Measurements from ENCODE around the gene SRPK3. TPM values are rescaled to one million over a fixed set of nuclear protein-coding genes. Genes with fewer than 3 reads are reported as not detected.

The SRPK3 gene
- total RNA-seq, 1 donor from 2014 or later, result 1.1 TPM

DNA sequence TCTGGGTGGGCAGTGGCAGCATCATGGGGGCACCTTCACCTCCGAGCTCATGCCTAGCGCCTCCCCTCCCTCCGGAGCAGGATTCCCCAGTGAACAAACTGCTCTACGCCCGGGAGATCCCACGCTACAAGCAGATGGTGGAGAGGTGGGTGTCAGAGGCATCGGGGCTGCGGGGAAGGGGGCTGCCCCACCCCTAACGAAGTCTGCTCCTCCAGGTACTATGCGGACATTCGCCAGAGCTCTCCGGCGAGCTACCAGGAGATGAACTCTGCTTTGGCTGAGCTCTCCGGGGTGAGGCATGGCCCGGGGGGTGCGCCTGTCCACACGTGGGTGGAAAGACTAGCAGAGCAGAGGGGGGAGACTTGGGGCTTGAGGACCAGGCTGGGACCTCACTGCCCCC is 2.7 kb upstream of the SRPK3 start:
- intact Hi-C loops (cut with DNase I), result no loop called here
- no peak for ATAC-seq

DNA sequence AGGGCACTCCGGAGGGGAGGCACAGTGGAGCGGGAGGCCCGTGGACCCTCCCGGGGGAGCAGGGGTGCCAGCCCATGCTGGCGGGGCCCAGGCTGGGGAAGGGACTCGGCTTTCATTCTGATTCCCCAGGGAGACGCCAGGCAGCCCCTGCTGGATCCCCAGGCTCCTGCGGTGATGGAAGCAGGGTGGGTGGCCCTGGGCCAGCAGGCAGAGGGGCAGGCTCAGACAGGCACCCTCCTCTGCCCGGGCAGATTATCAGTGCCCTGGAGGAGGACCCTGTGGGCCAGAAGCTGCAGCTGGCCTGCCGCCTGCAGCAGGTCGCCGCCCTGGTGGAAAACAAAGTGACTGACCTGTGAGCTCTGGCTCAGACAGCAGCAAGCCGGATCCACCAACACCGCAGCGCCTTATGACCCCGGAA is 2.1 kb upstream of the SRPK3 start:
- DNase-seq (ENCODE audit: low spot score) (no peak), ATAC-seq (no peak)
- intact Hi-C loops (cut with DNase I), result no loop called here

More for the DNA sequence above, 2.7 kb upstream of the SRPK3 start:
- DNase-seq (ENCODE audit: low spot score), result no peak

DNA sequence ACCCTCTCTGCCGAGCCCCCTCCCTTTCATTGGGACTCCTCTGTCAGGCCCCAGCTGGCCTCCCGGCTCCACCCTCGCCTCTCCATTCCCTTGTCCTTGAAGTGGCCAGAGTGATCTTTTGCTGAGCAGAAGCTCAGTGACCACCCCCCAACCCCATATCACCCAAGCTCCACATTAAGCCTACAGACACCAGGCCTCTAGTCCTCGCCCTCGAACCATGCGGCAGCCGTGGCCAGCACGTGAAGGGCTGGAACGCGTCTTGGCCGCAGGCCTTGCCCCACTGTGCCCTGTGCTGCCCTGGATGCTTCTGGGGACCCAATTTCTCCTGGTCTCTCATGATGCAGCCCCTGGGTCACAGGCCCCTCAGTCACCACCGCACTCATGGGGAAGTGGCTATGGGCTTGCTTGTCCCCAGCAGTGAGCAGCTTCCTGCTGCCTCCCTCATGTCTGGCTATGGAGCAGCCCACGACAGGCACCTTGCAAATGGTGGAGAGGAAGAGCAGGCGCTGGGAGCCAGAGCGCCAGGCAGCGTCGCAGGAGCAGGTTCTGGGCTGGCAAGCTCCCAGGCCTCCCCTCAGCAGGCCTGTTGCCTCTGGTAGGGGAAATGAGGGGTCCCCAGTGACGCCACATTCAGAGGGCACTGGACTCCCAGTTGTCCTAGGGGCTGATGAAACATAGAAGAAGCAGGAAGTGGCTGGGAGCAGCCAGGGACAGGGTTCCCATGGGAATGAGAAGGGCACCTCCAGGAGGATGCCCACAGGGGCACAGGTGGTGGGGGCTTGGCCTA is 757 bp upstream of the SRPK3 start:
- DNase-seq (ENCODE audit: low spot score) (no peak), ATAC-seq (no peak)
- intact Hi-C loops (cut with DNase I), result loop anchor here (5.0 kb wide), 1 partner anchor 182 kb away; no protein-coding TSS in a partner anchor

DNA sequence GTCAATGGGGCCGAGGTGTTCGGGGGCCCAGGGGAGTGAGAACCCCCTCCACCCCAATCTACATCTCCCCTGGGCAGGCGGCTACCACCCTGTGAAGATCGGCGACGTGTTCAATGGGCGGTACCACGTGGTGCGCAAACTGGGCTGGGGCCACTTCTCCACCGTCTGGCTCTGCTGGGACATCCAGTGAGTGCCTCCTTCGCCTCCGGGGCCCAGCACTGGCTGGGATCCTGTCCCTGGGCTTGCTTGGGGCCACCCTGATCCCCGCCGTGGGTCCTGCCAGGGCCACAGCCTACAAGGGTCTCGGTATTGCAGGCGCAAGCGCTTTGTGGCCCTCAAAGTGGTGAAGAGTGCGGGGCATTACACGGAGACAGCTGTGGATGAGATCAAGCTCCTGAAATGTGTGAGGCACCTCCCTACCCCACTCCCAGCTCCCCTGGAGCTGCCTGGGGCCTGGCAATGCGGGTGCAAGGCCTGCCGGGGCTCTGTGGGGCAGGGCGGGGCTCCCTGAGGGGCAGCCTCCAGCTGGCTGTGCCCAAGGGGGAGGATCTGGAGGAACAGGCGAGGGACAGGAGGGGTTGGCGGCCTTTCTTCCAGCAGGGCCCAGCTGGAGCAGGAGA is 697 bp downstream of the SRPK3 start:
- intact Hi-C loops (cut with DNase I), result loop anchor here (5.0 kb wide), 1 partner anchor 181 kb away; no protein-coding TSS in a partner anchor
- ATAC-seq (peak; percentile 14), DNase-seq (ENCODE audit: low spot score) (no peak)

DNA sequence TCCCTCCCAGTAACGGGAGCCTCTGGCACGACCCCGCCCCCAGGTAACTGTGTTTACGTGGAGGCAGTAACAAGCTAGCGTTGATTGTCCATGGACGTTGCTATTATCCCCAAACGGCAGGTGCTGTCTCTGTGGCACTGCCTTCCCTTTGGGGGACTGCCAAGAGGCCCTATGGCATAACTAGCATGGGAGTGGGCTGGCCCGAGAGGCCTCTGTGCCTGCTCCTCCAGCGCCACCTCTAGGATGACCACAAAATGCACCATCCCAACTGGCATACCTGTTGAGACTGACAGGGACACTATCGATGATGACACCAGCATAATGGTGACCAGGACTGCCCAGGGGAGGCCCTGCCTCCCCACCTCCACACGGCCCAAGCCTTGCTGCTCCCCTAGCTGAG is 1.5 kb downstream of the SRPK3 start:
- ATAC-seq (no peak), DNase-seq (ENCODE audit: low spot score) (no peak)
- intact Hi-C loops (cut with DNase I), result loop anchor here (5.0 kb wide), 1 partner anchor 180 kb away; no protein-coding TSS in a partner anchor

DNA sequence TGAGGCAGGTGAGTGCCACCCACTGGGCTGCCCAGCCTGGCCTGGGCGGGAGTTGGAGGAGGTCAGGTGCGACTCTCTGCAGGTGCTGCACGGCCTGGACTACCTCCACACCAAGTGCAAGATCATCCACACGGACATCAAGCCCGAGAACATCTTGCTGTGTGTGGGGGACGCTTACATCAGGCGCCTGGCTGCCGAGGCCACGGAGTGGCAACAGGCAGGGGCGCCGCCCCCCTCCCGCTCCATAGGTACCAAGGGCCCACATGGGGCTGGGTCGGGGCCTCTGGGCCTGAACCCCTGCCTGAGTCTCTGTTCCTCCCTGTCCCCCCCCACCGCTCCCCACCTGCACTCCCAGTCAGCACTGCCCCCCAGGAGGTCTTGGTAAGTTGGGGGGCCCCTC is 2.0 kb downstream of the SRPK3 start:
- intact Hi-C loops (cut with DNase I), result loop anchor here (5.0 kb wide), 1 partner anchor 179 kb away; no protein-coding TSS in a partner anchor
- no peak for ATAC-seq
- DNase-seq (ENCODE audit: low spot score), result no peak

DNA sequence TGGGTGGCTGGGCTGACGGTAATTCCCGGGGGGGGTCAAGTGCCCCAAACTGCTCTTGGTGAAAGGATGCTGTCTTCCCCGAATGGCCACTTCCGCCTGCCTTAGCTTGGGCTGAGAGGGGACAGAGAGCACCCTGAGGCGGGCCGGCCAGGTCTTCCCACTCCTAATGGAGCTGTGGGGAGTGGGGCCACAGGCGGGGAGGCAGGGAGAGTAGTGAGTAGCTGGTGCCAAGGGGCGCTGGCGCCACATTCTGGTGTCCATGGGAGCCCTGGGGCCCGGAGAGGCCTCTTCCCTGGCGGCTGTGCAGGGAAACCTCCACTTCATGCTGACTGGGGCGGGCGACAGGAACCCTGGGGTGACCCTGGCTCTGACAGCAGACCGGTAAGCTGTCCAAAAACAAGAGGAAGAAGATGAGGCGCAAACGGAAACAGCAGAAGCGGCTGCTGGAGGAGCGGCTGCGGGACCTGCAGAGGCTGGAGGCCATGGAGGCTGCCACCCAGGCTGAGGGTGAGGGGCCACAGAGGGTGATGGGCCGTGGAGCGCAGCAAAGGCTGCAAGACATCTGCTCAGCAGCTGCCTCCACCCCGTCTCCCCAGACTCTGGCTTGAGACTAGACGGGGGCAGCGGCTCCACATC is 2.7 kb downstream of the SRPK3 start:
- no peak for ATAC-seq
- intact Hi-C loops (cut with DNase I), result loop anchor here (5.0 kb wide), 1 partner anchor 179 kb away; no protein-coding TSS in a partner anchor
- DNase-seq (ENCODE audit: low spot score), result no peak

DNA sequence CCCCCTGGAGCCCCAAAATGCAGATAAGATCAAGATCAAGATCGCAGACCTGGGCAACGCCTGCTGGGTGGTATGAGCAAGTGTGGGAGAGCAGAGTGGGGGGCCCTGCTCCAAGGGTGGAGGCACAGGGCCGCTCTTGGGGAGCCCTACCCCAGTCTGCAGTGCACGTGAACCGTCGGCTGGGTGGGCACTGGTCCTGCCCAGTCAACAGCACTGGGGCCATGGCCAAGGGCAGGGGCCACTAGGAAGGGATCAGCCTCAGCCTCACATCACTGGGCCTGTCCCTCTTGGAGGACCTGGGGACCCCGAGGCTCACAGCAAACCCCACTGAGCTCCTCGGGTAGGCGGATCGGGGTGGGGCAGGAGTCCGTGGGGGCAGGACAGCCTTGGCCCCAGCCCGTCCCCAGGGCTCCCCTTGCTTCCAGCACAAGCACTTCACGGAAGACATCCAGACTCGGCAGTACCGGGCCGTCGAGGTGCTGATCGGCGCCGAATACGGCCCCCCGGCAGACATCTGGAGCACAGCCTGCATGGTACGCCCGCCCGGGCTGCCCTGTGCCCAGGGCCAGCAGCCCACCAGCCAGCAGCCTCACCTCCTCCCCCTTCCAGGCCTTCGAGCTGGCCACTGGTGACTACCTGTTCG is 3.6 kb downstream of the SRPK3 start:
- DNase-seq (ENCODE audit: low spot score), result no peak
- intact Hi-C loops (cut with DNase I), result loop anchor here (5.0 kb wide), 1 partner anchor 178 kb away; no protein-coding TSS in a partner anchor
- ATAC-seq, result no peak

DNA sequence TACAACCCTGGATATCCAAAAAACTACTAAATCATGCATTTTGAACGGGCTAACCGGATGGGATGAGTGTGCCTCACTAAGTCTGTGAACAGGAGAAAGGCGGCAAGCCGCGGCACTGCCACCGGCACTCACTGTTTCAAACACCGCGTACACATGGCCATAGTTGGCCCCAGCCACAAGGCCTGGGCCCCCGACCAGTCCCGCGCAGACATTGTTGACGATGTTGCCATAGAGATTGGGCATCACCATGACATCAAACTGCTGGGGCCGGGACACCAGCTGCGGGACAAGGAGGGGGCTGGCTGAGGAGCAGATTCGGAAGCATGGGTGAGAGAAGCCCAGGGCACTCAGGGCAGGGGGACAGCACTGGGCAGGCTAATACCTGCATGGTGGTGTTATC is 5.8 kb downstream of the SRPK3 start:
- intact Hi-C loops (cut with DNase I), result no loop called here
- ATAC-seq, result no peak

DNA sequence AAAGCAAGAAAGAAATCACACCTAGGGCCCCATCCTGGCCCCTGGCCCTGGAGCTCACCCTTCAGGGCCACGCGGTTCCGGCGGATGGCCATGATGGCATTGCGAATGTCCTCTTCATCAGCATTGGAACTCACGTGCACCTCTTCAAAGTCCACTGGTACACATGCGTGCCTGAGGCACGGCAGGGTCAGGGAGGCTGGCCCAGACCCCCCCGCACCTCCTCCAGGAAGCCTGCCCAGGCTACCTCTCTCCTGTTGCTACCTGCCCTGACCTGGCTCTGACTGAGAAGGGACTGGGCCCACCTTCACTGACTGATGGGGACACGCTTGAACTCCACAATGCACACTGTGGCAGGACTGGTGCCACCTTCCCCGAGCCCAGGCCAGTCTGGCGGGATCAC is 8.8 kb downstream of the SRPK3 start:
- ATAC-seq (no peak), DNase-seq (ENCODE audit: low spot score) (no peak)
- intact Hi-C loops (cut with DNase I), result no loop called here

More for the DNA sequence above, 5.8 kb downstream of the SRPK3 start:
- no peak for DNase-seq (ENCODE audit: low spot score)

DNA sequence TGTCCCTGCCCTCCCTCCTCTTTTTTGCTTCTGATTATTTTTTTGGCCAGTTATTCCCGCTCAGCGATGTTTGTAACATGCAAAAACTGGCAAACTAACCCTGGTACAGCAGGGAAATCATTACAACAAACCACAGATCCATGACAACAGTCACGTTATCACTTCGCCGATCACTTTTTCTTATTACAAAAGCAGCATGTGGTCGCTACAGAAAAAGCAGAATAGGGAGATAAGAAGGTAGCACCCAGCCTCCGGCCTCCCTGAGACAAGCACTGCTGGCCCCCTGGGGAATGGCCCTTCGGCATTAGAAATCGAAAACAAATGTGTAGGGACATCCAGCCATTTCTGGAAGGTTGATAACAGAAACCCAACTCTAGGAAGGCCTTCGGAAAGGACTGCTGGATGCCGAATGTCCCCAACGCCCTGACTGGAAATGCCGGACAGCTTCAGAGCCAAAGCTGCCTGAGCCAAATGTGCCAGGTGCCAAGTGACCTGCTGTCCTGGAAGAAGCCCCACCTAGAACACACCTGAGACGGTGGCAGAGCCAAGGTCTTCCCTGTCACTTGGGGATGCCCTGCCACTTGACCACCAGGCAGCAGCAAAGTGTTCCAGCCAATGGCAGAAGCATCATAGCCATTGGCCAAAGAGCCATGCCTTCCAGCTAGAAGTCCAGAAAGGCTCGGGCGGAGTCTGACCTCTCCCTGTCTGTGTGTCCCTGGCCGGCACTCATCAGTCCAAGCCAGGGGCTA is 10.4 kb downstream of the SRPK3 start:
- intact Hi-C loops (cut with DNase I), result no loop called here
- ATAC-seq (no peak), DNase-seq (ENCODE audit: low spot score) (no peak)

DNA sequence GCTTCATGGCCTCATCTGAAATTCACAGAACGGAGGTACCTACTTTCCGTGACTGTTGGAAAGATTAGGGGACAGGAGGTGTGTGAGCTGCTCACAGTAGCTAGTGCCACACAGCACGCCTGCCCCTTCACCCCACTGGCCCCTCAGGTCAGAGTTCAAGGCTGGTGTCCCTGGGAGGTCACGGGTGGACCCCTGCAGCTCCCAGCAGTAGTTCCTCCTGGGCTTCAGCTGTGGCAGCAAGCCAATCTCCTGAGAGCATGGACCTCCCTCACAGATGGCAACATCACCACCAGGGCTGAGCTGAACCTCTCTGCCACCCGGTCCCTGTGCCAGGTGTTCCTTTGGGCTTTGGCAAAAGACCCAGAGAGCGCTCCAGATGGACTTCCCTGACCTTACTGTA is 11.5 kb downstream of the SRPK3 start:
- no peak for DNase-seq (ENCODE audit: low spot score)
- intact Hi-C loops (cut with DNase I), result no loop called here
- no peak for ATAC-seq

DNA sequence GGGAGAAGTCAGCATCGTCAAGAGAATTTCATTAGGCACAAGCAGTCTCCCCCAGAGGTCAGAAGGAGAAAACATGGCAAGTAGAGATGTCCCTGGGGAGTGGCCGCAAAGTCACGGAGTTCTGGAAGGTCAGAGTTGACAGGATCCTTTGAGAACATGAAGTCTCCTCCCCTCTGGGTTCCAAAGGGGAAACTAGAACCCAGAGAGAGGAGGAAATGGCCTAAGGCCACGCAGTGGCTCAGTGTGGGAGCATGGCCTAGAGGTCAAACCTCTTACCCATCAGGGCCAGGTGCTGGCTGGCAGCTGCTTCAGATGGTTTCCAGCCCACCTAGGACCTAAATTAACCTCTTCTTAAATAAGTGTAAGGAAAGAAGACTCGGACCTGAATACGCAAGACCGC is 12.4 kb downstream of the SRPK3 start:
- intact Hi-C loops (cut with DNase I), result no loop called here
- ATAC-seq (no peak), DNase-seq (ENCODE audit: low spot score) (no peak)

DNA sequence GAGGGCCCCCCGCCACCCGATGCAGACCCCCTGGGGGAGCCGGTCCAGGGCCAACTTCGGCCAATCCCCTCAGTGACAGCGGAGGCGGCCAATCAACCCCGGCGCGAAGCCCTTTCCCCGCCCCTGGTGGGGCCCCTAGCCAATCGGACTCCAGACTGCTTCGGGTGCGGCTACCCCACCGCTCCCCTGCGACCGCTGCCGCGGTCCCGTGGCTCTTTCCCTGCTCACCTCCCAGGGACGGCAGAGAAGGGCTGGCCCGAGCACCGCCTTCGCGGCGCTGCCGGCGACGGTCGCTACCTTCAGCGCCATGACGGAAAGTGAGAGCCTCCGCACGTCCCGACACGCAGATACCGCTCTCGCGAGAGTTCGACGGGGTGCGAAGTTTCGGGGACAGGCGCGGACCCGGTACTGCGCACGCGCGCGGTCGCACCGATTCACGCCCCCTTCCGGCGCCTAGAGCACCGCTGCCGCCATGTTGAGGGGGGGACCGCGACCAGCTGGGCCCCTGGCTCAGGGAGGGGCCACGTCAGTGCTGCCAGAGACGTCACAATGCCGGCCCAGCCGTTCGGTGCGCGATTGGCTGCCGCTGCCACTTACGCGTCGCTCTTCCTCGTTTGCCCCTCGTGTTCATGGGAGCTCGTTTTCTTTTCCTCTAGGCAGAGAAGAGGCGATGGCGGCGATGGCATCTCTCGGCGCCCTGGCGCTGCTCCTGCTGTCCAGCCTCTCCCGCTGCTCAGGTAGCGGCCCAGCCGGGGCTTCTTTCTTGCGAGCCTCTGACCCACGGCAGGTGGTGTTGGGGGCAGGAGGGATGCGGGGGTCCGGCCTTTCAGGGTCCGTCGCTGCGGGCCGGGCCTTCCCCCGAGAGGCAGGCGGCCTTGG is 13.4 kb downstream of the SRPK3 start, which contains the start of the genes IDH3G and SSR4:
IDH3G (minus strand) TSS at position 358 of the 879 bp plus-strand sequence; CDS start at position 309, 49 bp downstream.
SSR4 (plus strand) TSS at position 651 of the 879 bp plus-strand sequence; CDS start at position 671, 20 bp downstream.
- intact Hi-C loops (cut with DNase I), result no loop called here
- peak; percentile 97 for ATAC-seq
- peak; percentile 97 for DNase-seq (ENCODE audit: low spot score)

DNA sequence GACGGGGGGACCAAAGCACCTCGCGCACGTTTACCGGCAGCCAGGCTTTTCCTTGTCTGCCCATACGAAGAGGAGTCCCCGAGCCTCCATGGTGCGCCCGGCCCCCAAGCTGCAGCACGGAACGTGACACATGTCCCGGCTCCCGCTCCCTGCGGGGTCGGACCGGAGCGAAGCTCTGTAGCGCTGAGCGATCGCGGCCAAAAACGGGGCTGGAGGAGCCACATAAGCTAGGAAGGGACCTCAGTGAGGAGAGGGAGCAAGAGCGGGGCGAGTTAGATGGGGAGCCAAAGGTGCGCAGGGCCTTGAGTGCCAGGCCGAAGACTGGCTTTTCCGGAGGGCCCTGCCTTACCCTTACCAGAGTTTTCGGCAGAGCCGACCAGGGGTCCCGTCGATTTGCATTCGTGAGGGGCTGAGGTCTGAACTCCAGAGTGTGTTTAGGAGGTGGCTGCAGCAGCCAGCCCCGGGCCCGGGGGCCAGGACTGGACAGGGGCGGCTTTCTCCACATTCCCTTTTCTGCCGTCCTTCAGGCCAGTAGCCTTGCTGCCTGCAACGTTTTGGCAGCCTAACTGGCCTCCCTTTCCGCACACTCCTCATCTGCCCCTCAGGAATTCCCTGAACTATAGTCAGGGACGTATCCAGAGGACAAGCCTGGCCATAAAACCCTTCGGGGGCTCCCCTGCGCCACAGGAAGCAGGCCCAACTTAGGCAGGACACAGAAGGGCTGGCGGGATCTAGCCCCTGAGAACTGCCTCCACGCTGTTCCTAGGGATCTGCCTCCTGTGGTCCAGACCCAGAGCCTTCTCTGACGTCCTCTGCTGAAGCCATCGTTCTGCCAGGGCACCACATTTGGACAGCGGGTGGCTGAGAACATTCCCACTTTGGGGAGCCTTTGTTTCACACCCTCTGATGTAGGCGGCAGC is 14.3 kb downstream of the SRPK3 start:
- DNase-seq (ENCODE audit: low spot score), result no peak
- no peak for ATAC-seq
- intact Hi-C loops (cut with DNase I), result no loop called here

DNA sequence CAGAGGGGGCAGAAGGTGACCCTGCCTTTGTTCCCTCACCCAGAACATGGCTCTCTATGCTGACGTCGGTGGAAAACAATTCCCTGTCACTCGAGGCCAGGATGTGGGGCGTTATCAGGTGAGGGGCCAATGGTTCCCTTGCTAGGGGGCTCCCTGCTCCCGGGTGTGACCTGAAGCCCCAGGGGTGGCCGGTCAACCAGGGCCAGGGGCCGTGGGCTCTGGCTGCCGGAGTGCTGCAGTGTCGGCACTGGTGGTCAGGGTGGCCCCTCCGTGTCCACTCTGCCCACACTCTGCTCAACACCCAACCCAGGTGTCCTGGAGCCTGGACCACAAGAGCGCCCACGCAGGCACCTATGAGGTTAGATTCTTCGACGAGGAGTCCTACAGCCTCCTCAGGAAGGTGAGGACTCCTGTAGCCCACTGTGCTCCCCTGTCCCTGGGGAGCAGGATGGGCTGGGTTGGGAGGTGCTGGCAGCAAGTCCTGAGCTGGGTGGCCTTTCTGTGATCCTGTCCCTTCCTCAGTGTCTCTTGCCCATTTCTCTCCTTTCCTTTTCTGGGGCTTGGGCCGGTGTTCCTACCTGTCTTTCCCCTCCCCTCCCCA is 16.7 kb downstream of the SRPK3 start:
- DNase-seq (ENCODE audit: low spot score) (no peak), ATAC-seq (no peak)
- intact Hi-C loops (cut with DNase I), result no loop called here
